ENCODE data around the gene PPP2R3A.

PPP2R3A gene

GRCh38 chr3:136196401-136197158 is 231.1 kb downstream of the PPP2R3A start:
- DNase-seq, result peak; percentile 100

GRCh38 chr3:136197159-136197793 is 231.7 kb downstream of the PPP2R3A start:
- DNase-seq, result peak in 1 of 2 experiments; percentile 45
